ENCODE results near the gene SIPA1. TPM values are rescaled to one million over a fixed set of nuclear protein-coding genes. Genes with fewer than 3 reads are reported as not detected.

Gene SIPA1
- total and polyA plus RNA-seq, 9 of the 15 experiments (the other 6 are each of a cell fraction or from before 2014, with no cell fraction given): 0.25 to 85.8 (median 16.8) TPM

GRCh38 chr11:65625628-65626342 lies 12.1 kb upstream of the SIPA1 start:
- Histone ChIP-seq H3K27ac (ENCODE audit: extremely low read depth, low read depth, low read length) (no peak overlapping the region), H3K4me1 (replicated peaks in 1 of 2; ENCODE audit: control insufficient read depth in 2 of 2, insufficient read depth in 2 of 2, low read length in 2 of 2) (peaks cover 0 to 28% of the 10 kb centered on the region in 2 experiments; a peak in 1 of 5 replicates), H3K9ac (ENCODE audit: insufficient read depth in 1 of 2, low read depth in 2 of 2, low read length in 2 of 2) (0 out of 4 replicates have a peak overlapping the region, but pooled peaks of 1 of the 2 experiments have one; percentile 21), H3K79me2 (ENCODE audit: control insufficient read depth, insufficient read depth, low read length) (no peaks in the 10 kb centered on the region; the same call in 2 of the 3 replicates), H3K9me3 (replicated peaks; ENCODE audit: control insufficient read depth, insufficient read depth, low read depth, low read length) (no peaks in the 10 kb centered on the region), H3K27me3 (ENCODE audit: control insufficient read depth in 2 of 2, insufficient read depth in 2 of 2, low read length in 2 of 2) (no peaks in the 10 kb centered on the region), H3K4me3 (no peak overlapping the region), H3K4me2 (ENCODE audit: insufficient read depth, low read length) (no peak overlapping the region), H4K20me1 (replicated peaks; ENCODE audit: control insufficient read depth, insufficient read depth, low read length) (0 out of 2 replicates have a peak, but pooled peaks cover 5% of the 10 kb centered on the region), H3K36me3 (ENCODE audit: control insufficient read depth, insufficient read depth, low read length) (peaks cover 94% of the 10 kb centered on the region; the same call in 2 of the 3 replicates), H3K9me1 (ENCODE audit: control insufficient read depth, insufficient read depth, low read length) (no peaks in the 10 kb centered on the region), H2AFZ (ENCODE audit: low read depth, low read length) (no peak overlapping the region)
- WGBS (ENCODE audit: insufficient coverage, low coverage, missing lambda C conversion rate): 91% methylated on average over 26 of the region's 30 CpGs
- BruUV-seq (replicated peaks): no TSS peak
- no peak for FAIRE-seq
- in situ Hi-C loops (cut with MboI): no loop called here
- CTCF ChIA-PET (ENCODE audit: low intra/inter-chr PET ratio): interaction anchor here (1.1 to 2.2 kb wide), 3 partner anchors 192 to 363 kb away, joined by 5 to 27 read pairs (median 6); no protein-coding TSS in a partner anchor
- POLR2A ChIA-PET: interaction anchor here (0.5 to 1.9 kb wide), 4 partner anchors 8 to 87 kb away, joined by 3 to 7 read pairs (median 3); partner anchors contain the start of gene PCNX3
- ATAC-seq: peak; percentile 81
- peak in 3 of 4 experiments; percentile 32 to 46 (median 39) for DNase-seq (ENCODE audit: extremely low read depth in 1 of 4, low spot score in 3 of 4)
- intact Hi-C loops (cut with micrococcal nuclease): no loop called here
- no peak for TF ChIP-seq MCM5 (IDR thresholded peaks at IDR 0.05; ENCODE audit: low read depth)
- no peak for TF ChIP-seq ZNF778 (CRISPR knock-in tag; IDR thresholded peaks at IDR 0.05)
- no peak for TF ChIP-seq STAT6 (CRISPR knock-in tag; IDR thresholded peaks at IDR 0.05)
- no peak for TF ChIP-seq TAL1 (IDR thresholded peaks at IDR 0.05)
- no peak for TF ChIP-seq TFE3 (CRISPR knock-in tag; IDR thresholded peaks at IDR 0.05)
- TF ChIP-seq ZNF134 (CRISPR knock-in tag; conservative IDR thresholded peaks at IDR 0.05): no peak
- TF ChIP-seq SMC3 (conservative IDR thresholded peaks at IDR 0.05; ENCODE audit: insufficient read depth, low read depth, low read length): peak; percentile 61
- TF ChIP-seq, protein P1, sequence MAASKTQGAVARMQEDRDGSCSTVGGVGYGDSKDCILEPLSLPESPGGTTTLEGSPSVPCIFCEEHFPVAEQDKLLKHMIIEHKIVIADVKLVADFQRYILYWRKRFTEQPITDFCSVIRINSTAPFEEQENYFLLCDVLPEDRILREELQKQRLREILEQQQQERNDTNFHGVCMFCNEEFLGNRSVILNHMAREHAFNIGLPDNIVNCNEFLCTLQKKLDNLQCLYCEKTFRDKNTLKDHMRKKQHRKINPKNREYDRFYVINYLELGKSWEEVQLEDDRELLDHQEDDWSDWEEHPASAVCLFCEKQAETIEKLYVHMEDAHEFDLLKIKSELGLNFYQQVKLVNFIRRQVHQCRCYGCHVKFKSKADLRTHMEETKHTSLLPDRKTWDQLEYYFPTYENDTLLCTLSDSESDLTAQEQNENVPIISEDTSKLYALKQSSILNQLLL (CRISPR knock-in tag; IDR thresholded peaks at IDR 0.05; ENCODE audit: borderline replicate concordance): no peak
- no peak for TF ChIP-seq TEAD4 (IDR thresholded peaks at IDR 0.05; ENCODE audit: low read length)
- no peak for TF ChIP-seq TEAD4 (CRISPR knock-in tag; IDR thresholded peaks at IDR 0.05; ENCODE audit: borderline replicate concordance)
- TF ChIP-seq ZNF175 (CRISPR knock-in tag; IDR thresholded peaks at IDR 0.05; ENCODE audit: low read depth): no peak
- TF ChIP-seq ZNF316 (IDR thresholded peaks at IDR 0.05): no peak
- TF ChIP-seq ZNF561 (CRISPR knock-in tag; conservative IDR thresholded peaks at IDR 0.05): no peak
- TF ChIP-seq ARID2 (IDR thresholded peaks at IDR 0.05): peak; percentile 44; the same call in 1 of the 2 replicates
- no peak for TF ChIP-seq MEF2A (IDR thresholded peaks at IDR 0.05; ENCODE audit: control insufficient read depth, low read depth, low read length)
